ENCODE results near the gene RIC8A. TPM values are rescaled to one million over a fixed set of nuclear protein-coding genes. Genes with fewer than 3 reads are reported as not detected.
A peak's percentile ranks its signal among the peaks of the same experiment; 100 is the strongest.

Gene RIC8A
- total and polyA plus RNA-seq, 5 donors, result 42.4 to 80.6 (median 57.7) TPM

DNA sequence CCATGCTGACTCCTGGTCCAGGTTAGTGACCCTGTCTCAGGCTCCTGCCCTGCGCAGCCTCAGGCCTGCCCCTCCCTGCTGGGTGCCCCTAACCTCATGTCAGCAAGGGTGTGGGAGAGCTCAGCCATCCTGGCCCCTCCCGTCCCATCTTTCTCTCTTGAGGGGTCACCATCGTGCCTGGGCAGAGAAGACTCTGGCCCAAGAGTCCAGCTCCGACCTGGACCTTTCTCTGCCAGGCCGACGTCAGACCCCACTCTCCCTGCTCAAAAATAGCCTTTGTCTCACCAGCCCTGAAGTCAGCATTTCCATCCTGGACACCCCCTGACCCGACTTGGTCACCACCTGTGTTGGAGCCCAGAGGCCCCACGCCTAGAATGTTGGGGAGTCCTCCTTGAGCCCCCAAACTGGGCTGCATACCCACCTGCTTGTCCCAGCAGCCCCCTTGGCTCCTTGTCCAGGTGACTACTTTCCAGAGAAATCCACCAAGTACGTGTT, 9.7 kb upstream of the RIC8A start:
- Histone ChIP-seq H3K27me3 (ENCODE audit: control insufficient read depth, insufficient read depth) (no peaks in the 10 kb centered on the region), H3K4me3 (ENCODE audit: low read length) (no peak overlapping the region), H3K4me1 (ENCODE audit: control insufficient read depth, insufficient read depth, low read length) (no peaks in the 10 kb centered on the region), H3K27ac (ENCODE audit: low read length) (no peak overlapping the region), H3K9me3 (ENCODE audit: control insufficient read depth, low read length) (no peaks in the 10 kb centered on the region)
- 84% methylated on average over 9 of the region's 9 CpGs for WGBS
- intact Hi-C loops (cut with DNase I), result no loop called here
- DNase-seq (peak in 2 of 3 donors; percentile 34 to 59), ATAC-seq (no peak)

GRCh38 chr11:198236-198806, 9.2 kb upstream of the RIC8A start:
- Histone ChIP-seq H3K27ac (ENCODE audit: low read length) (no peak overlapping the region), H3K4me1 (ENCODE audit: control insufficient read depth, insufficient read depth, low read length) (no peaks in the 10 kb centered on the region), H3K4me3 (ENCODE audit: low read length) (no peak overlapping the region), H3K9me3 (ENCODE audit: control insufficient read depth, low read length) (no peaks in the 10 kb centered on the region), H3K27me3 (ENCODE audit: control insufficient read depth, insufficient read depth) (no peaks in the 10 kb centered on the region)
- intact Hi-C loops (cut with DNase I), result no loop called here
- WGBS, result 85% methylated on average over 21 of the region's 21 CpGs
- ATAC-seq, result no peak
- peak in 2 of 3 donors; percentile 52 to 56 for DNase-seq

DNA sequence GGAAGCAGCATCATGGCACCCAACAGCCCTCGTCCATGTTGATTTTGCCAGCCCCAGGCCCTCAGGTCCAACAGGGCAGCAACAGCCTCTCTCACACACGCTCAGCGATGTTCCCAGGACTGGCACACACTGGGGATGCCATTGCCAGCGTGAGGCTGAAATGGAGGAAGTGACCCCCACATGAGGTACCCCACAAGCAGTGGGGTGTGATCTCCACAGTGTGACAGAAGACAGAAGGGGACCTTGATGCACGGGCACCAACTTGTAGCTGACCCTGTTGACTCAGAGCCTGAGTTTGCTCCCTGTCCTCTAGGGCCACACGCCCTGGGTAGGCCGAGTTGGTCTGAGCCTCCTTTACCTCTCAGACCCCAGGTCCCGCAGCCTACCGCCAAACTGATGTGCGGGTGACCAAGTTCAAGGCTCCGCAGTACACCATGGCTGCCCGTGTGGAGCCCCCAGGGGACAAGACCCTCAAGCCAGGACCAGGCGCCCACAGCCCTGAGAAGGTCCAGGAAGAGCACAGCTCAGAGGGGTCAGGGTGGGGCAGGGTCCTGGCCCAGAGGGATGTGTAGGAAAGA, 8.4 kb upstream of the RIC8A start:
- H3K4me1 ChIP-seq (ENCODE audit: control insufficient read depth, insufficient read depth, low read length), result no peaks in the 10 kb centered on the region
- intact Hi-C loops (cut with DNase I), result no loop called here
- ATAC-seq (no peak), DNase-seq (peak in 2 of 3 donors; percentile 28 to 58)
- H3K27ac ChIP-seq (ENCODE audit: low read length), result no peak overlapping the region
- no peaks in the 10 kb centered on the region for H3K9me3 ChIP-seq (ENCODE audit: control insufficient read depth, low read length)
- 89% methylated on average over 13 of the region's 13 CpGs for WGBS
- no peak overlapping the region for H3K4me3 ChIP-seq (ENCODE audit: low read length)
- no peaks in the 10 kb centered on the region for H3K27me3 ChIP-seq (ENCODE audit: control insufficient read depth, insufficient read depth)

GRCh38 chr11:199782-200181, 7.7 kb upstream of the RIC8A start:
- Histone ChIP-seq H3K4me1 (ENCODE audit: control insufficient read depth, insufficient read depth, low read length) (no peaks in the 10 kb centered on the region), H3K4me3 (ENCODE audit: low read length) (no peak overlapping the region), H3K27ac (ENCODE audit: low read length) (no peak overlapping the region), H3K9me3 (ENCODE audit: control insufficient read depth, low read length) (no peaks in the 10 kb centered on the region), H3K27me3 (ENCODE audit: control insufficient read depth, insufficient read depth) (no peaks in the 10 kb centered on the region)
- intact Hi-C loops (cut with DNase I), result no loop called here
- peak in 2 of 3 donors; percentile 39 to 53 for DNase-seq
- no peak for ATAC-seq
- 78% methylated on average over 8 of the region's 8 CpGs for WGBS

DNA sequence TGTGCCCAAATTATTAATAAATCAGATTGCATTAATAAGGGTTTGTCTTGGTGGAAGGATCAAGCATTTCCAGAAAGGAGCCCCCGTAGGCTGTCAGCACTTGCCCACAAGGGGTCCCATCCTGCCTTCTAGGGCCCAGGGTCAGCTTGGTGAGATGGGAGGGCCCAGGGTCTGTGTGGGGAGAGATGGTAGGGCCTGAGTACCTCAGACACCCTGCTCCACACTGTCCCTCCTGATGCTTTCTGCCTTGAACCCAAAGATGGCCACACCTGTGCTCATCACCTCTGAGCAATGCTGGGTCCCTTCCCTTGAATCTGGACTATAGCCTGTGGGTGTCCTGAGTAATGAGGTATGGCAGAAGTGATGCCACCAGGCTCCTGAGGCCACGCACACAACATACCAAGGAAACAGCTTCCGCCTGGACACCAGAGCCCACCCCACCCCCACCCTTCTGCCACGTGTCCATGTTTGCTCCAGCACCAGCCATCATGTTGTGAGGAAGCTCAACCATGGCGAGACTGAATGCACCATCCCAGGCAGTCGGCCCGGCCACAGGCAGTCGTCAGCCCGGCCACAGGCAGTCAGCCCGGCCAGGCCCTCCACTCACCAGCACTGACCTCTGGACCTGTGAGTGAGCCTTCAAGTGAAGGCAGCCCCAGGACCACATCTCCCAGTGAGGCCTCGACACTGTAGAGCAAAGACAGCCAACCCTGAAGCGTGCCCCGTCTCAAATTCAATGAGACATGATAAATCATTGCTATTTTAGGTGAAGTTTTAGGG, 7.1 kb upstream of the RIC8A start:
- H3K4me1 ChIP-seq (ENCODE audit: control insufficient read depth, insufficient read depth, low read length), result peaks cover 1% of the 10 kb centered on the region
- no peak for ATAC-seq
- no peak overlapping the region for H3K4me3 ChIP-seq (ENCODE audit: low read length)
- no peaks in the 10 kb centered on the region for H3K9me3 ChIP-seq (ENCODE audit: control insufficient read depth, low read length)
- 93% methylated on average over 13 of the region's 13 CpGs for WGBS
- intact Hi-C loops (cut with DNase I), result no loop called here
- DNase-seq, result peak in 2 of 3 donors; percentile 42 to 43
- H3K27ac ChIP-seq (ENCODE audit: low read length), result no peak overlapping the region
- no peaks in the 10 kb centered on the region for H3K27me3 ChIP-seq (ENCODE audit: control insufficient read depth, insufficient read depth)

GRCh38 chr11:201966-202365, 5.5 kb upstream of the RIC8A start:
- Histone ChIP-seq H3K27me3 (ENCODE audit: control insufficient read depth, insufficient read depth) (no peaks in the 10 kb centered on the region), H3K4me1 (ENCODE audit: control insufficient read depth, insufficient read depth, low read length) (peaks cover 6% of the 10 kb centered on the region), H3K27ac (ENCODE audit: low read length) (no peak overlapping the region), H3K9me3 (ENCODE audit: control insufficient read depth, low read length) (no peaks in the 10 kb centered on the region), H3K4me3 (ENCODE audit: low read length) (no peak overlapping the region)
- ATAC-seq, result no peak
- DNase-seq, result no peak
- WGBS, result 53% methylated on average over 15 of the region's 15 CpGs
- intact Hi-C loops (cut with DNase I), result no loop called here

DNA sequence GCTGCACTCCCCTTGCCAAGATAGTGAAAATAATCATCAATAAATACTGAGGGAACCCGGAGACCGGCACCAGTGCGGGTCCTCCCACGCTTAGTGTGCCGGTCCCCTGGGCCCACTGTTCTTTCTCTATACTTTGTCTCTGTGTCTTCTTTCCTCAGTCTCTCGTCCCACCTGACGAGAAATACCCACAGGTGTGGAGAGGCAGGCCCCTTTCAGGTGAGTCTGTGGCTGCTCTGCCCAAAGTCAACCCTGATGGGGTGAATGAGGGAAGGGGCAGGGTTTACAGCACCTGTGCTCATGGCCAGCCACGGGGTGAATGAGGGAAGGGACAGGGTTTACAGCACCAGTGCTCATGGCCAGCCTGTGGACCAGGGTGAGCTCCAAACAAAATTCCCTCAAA, 5.0 kb upstream of the RIC8A start:
- ATAC-seq (no peak), DNase-seq (peak in 2 of 3 donors; percentile 24 to 25)
- intact Hi-C loops (cut with DNase I), result no loop called here
- Histone ChIP-seq H3K9me3 (ENCODE audit: control insufficient read depth, low read length) (no peaks in the 10 kb centered on the region), H3K4me3 (ENCODE audit: low read length) (no peak overlapping the region), H3K4me1 (ENCODE audit: control insufficient read depth, insufficient read depth, low read length) (peaks cover 6% of the 10 kb centered on the region), H3K27me3 (ENCODE audit: control insufficient read depth, insufficient read depth) (no peaks in the 10 kb centered on the region), H3K27ac (ENCODE audit: low read length) (no peak overlapping the region)
- WGBS, result 72% methylated on average over 8 of the region's 8 CpGs

DNA sequence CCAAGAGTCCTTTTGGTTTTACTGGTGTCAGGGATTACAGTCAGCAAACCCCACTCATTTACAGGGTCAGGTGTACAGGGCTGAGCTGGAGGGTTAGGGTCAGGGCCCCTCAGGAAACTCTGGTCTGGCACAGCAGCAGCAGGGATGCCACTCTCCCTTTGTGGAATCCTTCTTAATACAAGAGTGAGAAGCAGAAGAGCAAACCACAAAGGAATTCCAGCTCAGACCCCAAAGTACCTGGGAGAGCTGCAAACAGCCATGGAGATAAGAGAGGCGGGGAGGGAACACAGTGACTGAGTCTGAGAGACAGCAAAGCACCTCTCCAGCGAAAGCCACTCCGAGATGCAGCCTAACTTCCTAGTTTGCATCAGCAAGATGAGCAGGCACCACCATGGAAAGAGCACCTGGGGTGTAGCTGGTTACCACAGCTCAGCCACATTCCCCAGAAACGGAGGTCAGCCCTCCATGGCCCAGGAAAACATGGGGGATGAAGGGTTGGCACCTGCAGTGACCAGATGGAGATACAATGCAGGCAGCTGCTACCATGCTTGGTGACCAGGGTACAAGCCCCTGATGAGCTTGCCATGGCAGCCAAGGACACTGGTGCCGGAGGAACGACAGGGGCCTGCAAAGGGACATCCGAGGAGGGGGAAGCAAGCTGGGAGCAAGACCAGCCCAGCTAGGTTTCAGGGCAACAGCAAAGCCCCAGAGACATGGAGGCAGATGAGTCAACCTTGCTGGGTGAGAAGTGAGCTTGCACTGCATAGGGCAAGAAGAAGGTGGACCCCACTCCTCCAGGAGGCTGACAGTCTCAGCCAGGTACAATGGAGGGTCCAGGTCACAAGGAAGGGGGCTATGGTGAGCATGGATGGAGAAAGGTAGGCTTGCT, 4.2 kb upstream of the RIC8A start:
- 87% methylated on average over 7 of the region's 7 CpGs for WGBS
- Histone ChIP-seq H3K27ac (ENCODE audit: low read length) (no peak overlapping the region), H3K9me3 (ENCODE audit: control insufficient read depth, low read length) (no peaks in the 10 kb centered on the region), H3K27me3 (ENCODE audit: control insufficient read depth, insufficient read depth) (no peaks in the 10 kb centered on the region), H3K4me1 (ENCODE audit: control insufficient read depth, insufficient read depth, low read length) (peaks cover 6% of the 10 kb centered on the region), H3K4me3 (ENCODE audit: low read length) (no peak overlapping the region)
- ATAC-seq (no peak), DNase-seq (peak in 1 of 3 donors; percentile 34)
- intact Hi-C loops (cut with DNase I), result no loop called here

DNA sequence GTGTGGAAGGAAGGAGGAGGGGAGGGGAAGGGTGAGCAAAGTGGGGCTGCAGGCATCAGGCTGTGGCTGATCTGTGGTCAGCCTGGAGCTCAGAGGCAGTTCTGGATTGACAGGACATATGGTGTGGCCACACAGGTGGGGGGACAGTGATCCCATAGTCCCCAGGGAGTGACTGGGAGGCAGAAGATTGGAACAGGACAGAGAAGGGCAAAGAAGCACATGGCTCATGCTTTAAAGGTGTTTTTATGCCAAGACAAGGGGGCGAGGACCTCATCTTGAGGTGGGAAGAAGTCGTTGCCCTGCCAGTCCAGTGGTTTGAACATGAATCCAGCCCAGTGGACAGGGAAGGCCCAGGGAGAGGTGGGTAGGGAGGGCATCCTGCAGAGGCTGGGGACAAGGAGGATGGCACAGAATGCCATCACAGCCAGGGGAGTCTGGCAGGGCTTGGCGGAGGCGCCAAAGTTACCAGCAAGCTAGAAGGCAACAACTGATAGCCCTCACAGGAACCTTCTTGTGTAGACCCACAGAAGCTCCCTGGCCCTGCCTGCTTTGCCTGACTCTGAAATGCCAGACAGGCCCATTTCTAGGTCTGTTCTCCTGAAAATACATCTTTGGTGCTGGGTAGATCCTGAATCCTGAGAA, 3.4 kb upstream of the RIC8A start:
- intact Hi-C loops (cut with DNase I), result no loop called here

DNA sequence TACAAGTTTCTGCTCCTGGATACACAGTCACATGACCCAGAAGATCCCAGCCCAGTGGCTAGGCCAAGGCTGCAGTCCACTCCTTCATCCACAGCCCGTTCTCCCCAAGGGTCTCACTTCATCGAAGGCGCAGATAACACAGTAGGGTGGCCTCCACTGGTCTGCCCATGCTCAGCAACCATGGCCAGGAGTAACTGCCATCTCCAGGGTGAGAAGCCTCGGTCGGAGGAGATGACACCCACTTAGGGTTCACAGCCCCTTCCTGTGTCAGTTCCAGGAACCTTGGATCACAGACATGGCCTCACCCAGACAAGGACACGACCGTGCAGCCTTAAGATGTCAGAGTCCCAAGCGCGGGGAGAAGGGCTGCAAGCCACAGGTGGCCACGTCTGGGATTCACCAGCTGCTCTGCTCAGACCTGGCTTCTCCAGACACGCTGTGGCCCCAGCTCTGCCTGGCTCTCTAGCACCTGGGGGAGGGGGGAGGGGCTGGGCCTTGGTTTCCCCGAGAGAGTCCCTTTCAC, 2.9 kb upstream of the RIC8A start:
- Histone ChIP-seq H3K27ac (ENCODE audit: low read length) (no peak overlapping the region), H3K4me1 (ENCODE audit: control insufficient read depth, insufficient read depth, low read length) (peaks cover 9% of the 10 kb centered on the region), H3K27me3 (ENCODE audit: control insufficient read depth, insufficient read depth) (no peaks in the 10 kb centered on the region), H3K4me3 (ENCODE audit: low read length) (no peak overlapping the region), H3K9me3 (ENCODE audit: control insufficient read depth, low read length) (no peaks in the 10 kb centered on the region)
- DNase-seq (peak in 1 of 3 donors; percentile 38), ATAC-seq (no peak)
- WGBS, result 81% methylated on average over 12 of the region's 12 CpGs
- intact Hi-C loops (cut with DNase I), result loop anchor here in 1 of 4 donors (5.0 kb wide), 2 partner anchors 38 to 153 kb away; no protein-coding TSS in a partner anchor

More for the DNA sequence above, 3.4 kb upstream of the RIC8A start:
- H3K9me3 ChIP-seq (ENCODE audit: control insufficient read depth, low read length), result no peaks in the 10 kb centered on the region
- no peak for ATAC-seq
- H3K27me3 ChIP-seq (ENCODE audit: control insufficient read depth, insufficient read depth), result no peaks in the 10 kb centered on the region
- no peak overlapping the region for H3K4me3 ChIP-seq (ENCODE audit: low read length)
- peaks cover 6% of the 10 kb centered on the region for H3K4me1 ChIP-seq (ENCODE audit: control insufficient read depth, insufficient read depth, low read length)
- 93% methylated on average over 4 of the region's 4 CpGs for WGBS
- peak in 2 of 3 donors; percentile 37 to 42 for DNase-seq
- H3K27ac ChIP-seq (ENCODE audit: low read length), result no peak overlapping the region

Data from right cardiac atrium (tissue), 5 donors.